Suprapubic skin (tissue), 4 donors: ENCODE data around the gene HOXA6.

Source experiments
- CTCF ChIP-seq, 2 donors: fragments of 200-600 bp in 1 of 2; fragments of 450-650 bp in 1 of 2; sonication (generic) in 1 of 2; IDR thresholded peaks; one replicate each; pipeline ENCODE4 v1.5.1; 2016 to 2019; ENCODE audit warnings: antibody characterized with exemption in 2 of 2, mild to moderate bottlenecking in 1 of 2, moderate library complexity in 1 of 2
- POLR2A ChIP-seq, 2 donors: fragments of 450-650 bp; IDR thresholded peaks; one replicate each; pipeline ENCODE4 v1.6.1; 2017; ENCODE audit warnings: antibody characterized with exemption in 2 of 2, mild to moderate bottlenecking in 2 of 2, moderate library complexity in 2 of 2
- POLR2AphosphoS5 ChIP-seq, 3 donors: sonication (generic); formaldehyde crosslinking; IDR thresholded peaks; one replicate each; pipeline ENCODE4 v1.6.1; 2017; ENCODE audit warnings: antibody characterized with exemption in 3 of 3

- TF ChIP-seq CTCF (IDR thresholded peaks at IDR 0.05) (no peak), POLR2A (IDR thresholded peaks at IDR 0.05) (no peak), POLR2AphosphoS5 (IDR thresholded peaks at IDR 0.05) (no peak)
These were observed 23.1 kb upstream of the HOXA6 start for GRCh38 chr7:27170426-27171324.
